Activated gamma-delta T cell treated with anti-CD3 and anti-CD28 coated beads, Interleukin-2, amount 50 U/mL, for 16 hours (primary cell): ENCODE data around the gene ELOA.
"Not testable (repeated sequence)": the region's sequence is repeated elsewhere in the genome, so short reads cannot be mapped to it uniquely, and the experiment has no call there.

ENCODE experiments used
- DNase-seq: peaks from one replicate; pipeline ENCODE4 v3.0.0-alpha.2; 2020; ENCODE audit warnings: low read depth

The ELOA gene

GRCh38 chr1:23743287-23744152, at the start of gene ELOA:
ELOA (plus strand) TSS chr1:23743471; CDS start chr1:23743504, 33 bp downstream.
- peak; percentile 62 for DNase-seq

- DNase-seq = no peak
Observed at GRCh38 chr1:23693599-23693998, 49.7 kb upstream of the ELOA start.

GRCh38 chr1:23694371-23694770, 48.9 kb upstream of the ELOA start:
- no peak for DNase-seq

GRCh38 chr1:23695667-23696066, 47.6 kb upstream of the ELOA start:
- DNase-seq = no peak

- DNase-seq = no peak
Observed at GRCh38 chr1:23696335-23696989, 46.8 kb upstream of the ELOA start.

GRCh38 chr1:23698466-23698865, 44.8 kb upstream of the ELOA start:
- no peak for DNase-seq

GRCh38 chr1:23699280-23700179, 43.7 kb upstream of the ELOA start:
- DNase-seq = no peak

- no peak for DNase-seq
Observed at GRCh38 chr1:23701310-23701709, 42.0 kb upstream of the ELOA start.

GRCh38 chr1:23701996-23702395, 41.3 kb upstream of the ELOA start:
- DNase-seq = no peak

GRCh38 chr1:23704834-23705495, 38.3 kb upstream of the ELOA start:
- no peak for DNase-seq

GRCh38 chr1:23709229-23709628, 34.0 kb upstream of the ELOA start:
- DNase-seq = no peak

GRCh38 chr1:23718482-23718881, 24.8 kb upstream of the ELOA start:
- no peak for DNase-seq

- no peak for DNase-seq
Observed at GRCh38 chr1:23719162-23719820, 24.0 kb upstream of the ELOA start.

GRCh38 chr1:23720256-23720995, 22.8 kb upstream of the ELOA start:
- no peak for DNase-seq

- no peak for DNase-seq
Observed at GRCh38 chr1:23722652-23723051, 20.6 kb upstream of the ELOA start.

GRCh38 chr1:23726686-23727085, 16.6 kb upstream of the ELOA start:
- DNase-seq = no peak

- no peak for DNase-seq
Observed at GRCh38 chr1:23727362-23727811, 15.9 kb upstream of the ELOA start.

GRCh38 chr1:23732363-23733224, 10.7 kb upstream of the ELOA start:
- DNase-seq = no peak

- not testable (repeated sequence) for DNase-seq
Observed at GRCh38 chr1:23733281-23733680, 10.0 kb upstream of the ELOA start.
